HG03039 (cell line): ENCODE results near the gene MELTF.

Experiments
- ATAC-seq: cut with Tn5 transposase; IDR thresholded peaks from one replicate; pipeline ENCODE4 v1.9.1; 2021; ENCODE audit warnings: mild to moderate bottlenecking, moderate library complexity; ENCODE audit not compliant: unreplicated experiment

The MELTF gene

GRCh38 chr3:197027151-197027895 is 2.3 kb downstream of the MELTF start:
- no peak for ATAC-seq

DNA sequence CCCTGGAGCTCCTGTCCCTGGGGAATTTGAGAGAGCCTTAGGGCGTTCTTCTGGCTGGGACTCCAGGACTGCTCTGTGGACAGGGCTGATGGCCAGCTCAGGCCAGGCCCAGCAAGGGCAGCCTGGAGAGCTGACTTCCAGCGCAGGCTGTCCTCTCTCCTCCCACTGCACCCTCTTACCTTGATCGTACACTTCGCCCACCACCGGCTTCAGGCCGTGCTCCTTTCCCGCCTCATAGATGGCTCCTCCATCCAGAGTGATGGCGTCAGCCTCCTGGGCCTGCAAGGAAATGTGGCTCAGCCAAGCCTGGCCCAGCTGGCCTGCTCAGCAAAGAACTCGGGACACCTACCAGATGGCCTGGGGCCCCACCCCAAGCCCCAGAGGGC is 3.1 kb downstream of the MELTF start:
- ATAC-seq = no peak

- ATAC-seq = no peak
Measured at GRCh38 chr3:197025736-197026480, 3.7 kb downstream of the MELTF start.

GRCh38 chr3:197024881-197025735 is 4.5 kb downstream of the MELTF start:
- no peak for ATAC-seq

- no peak for ATAC-seq
Measured at GRCh38 chr3:197023998-197024651, 5.5 kb downstream of the MELTF start.

- no peak for ATAC-seq
Measured at GRCh38 chr3:197023241-197023997, 6.2 kb downstream of the MELTF start.

GRCh38 chr3:197022405-197023231 is 7.0 kb downstream of the MELTF start:
- ATAC-seq = no peak

- no peak for ATAC-seq
Measured at GRCh38 chr3:197021729-197022404, 7.8 kb downstream of the MELTF start.

DNA sequence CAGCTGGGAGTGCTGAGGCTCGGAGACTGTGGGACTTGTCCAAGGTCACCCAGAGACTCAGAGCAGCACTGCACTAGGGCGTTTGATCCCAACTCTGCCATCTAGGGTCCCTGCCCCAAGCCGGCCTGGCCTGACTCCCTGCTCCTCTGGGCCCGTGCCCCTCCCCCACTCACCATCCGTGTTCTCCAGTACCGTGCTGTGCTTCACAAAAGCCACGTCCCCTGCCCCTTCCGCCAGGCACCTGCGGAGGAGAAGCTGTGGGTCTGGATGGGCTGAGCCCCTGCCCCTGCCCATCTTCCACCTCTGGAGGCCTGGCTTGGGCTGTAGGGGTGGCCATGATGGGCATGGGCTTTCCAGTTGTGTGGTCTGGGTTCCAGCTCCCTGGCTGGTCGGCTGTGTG is 8.4 kb downstream of the MELTF start:
- no peak for ATAC-seq

DNA sequence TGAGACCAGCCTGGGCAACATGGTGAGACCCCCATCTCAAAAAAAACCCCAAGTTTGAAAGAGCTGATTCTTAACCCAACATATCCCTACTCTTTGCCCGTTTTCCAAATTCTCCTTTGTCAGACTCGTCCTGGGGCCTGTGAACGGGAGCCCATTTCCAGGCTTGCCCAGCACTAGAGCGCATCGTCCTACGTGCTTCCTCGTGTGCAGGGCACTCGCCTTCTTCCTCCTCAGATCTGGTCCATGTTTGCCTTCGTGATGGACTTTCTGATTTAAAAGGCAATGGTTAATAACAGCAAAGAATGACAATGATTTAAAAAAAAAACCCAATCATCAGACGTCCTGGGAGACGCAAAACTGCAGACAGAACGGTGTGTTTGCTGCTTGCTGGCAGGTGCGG is 10.1 kb downstream of the MELTF start:
- ATAC-seq = no peak

DNA sequence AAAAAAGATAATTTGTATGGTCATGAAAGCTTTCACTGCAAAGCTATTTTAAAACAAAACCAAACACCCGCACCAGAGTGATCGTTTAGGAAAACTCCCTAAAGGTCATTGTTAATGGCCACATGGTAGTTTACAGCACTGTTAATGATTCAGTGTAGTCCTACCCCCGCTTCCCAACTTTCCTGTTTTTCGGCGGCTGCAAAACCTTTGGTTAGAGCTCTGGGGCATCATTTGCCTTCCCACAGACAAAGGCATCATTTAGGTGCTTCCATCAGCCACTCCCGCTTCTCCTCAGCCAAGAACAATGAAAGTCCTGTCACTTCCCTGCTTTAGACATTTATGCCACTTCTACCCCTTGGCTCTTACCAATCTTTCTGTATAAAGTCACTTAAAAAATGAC is 10.6 kb downstream of the MELTF start:
- ATAC-seq = no peak

DNA sequence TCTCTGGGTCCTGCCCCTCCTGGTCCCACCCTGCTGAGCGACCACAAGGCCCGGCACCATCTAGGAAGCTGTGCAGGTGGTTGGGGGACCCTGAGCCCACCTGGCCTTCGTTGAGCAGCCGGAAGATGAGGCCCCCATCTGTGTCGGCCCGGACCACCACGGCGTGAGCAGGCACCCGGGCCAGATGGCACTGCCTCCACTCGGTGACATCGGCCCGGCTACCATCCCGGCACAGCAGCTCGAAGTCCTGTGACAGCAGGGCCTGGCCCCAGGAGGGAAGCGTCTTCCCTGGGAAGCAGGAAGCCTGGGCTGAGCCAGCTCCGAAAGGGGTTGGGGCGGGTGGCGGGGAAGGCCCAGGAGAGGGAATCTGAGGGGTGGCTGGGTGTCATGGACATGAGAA is 12.6 kb downstream of the MELTF start:
- no peak for ATAC-seq

GRCh38 chr3:197015790-197016736 is 13.6 kb downstream of the MELTF start:
- ATAC-seq = no peak

- ATAC-seq = no peak
Measured at GRCh38 chr3:197014942-197015575, 14.6 kb downstream of the MELTF start.

GRCh38 chr3:197014024-197014423 is 15.6 kb downstream of the MELTF start:
- ATAC-seq = no peak

DNA sequence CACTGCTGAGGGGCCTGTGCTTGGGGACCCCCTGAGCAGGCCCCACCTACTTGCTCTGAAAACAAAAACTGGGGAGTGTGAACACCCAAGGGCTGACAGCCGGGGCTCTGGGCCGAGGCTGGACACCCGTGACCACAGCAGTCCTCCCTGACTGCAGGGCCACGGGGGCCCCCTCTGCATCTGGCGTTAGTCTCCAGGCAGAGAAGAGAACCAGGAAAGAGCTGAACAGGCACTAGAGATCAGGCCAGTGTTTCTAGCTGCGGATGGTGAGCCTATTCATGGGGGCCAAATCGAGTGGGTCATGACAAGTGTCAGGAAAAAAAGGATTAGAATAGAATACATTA is 17.1 kb downstream of the MELTF start:
- no peak for ATAC-seq

DNA sequence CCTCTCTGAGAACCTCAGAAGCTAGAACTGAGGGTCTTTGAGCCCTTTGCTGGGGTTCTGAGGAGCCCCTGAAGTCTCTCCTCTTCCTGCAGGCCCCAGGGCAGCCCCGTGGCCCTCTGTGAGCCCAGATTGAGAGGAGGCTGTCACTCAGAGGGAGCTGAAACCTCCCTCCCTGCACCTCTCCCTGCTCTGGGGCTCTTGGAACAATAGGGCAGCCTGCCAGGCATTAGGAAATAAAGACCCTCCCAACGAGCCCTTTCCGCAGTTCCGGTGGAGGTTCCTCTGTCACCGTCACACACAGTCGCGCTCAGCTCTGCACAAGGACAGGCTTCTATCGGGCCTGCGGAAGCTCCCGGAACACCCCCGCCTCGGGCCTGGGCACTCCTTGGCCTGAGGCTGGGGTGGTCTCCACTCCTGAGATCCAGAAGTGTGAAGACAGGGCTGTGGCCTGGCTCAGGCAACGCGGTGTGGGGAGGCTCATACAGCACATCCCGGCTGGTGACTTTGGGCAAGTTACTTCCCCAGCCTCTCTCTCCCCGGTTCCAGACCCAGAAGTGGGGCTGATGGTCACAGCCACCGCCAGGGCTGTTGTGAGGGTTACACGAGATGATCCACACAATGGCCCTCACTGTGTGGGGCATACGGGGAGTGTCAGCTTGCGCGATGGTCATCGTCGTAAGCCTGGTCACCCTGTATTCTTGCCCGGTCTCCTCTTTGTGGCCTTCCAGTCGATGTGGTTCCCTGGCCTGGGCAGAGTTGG is 17.7 kb downstream of the MELTF start:
- no peak for ATAC-seq
